Sciatic nerve (tissue), 2 donors: ENCODE results near the gene DPH1. TPM values are rescaled to one million over a fixed set of nuclear protein-coding genes. Genes with fewer than 3 reads are reported as not detected.
A peak's percentile ranks its signal among the peaks of the same experiment; 100 is the strongest.

ENCODE experiments used
- ATAC-seq: fragments of 200-7000 bp; cut with Tn5 transposase; one replicate; pipeline ENCODE4 v1.9.1; 2020; ENCODE audit warnings: mild to moderate bottlenecking, moderate library complexity
- DNase-seq: peaks from one replicate; pipeline ENCODE4 v3.0.0-alpha.2; 2020; ENCODE audit warnings: low spot score
- intact Hi-C: fragments of 100-400 bp; cut with DNase I; formaldehyde crosslinking; loops from one replicate; pipeline ENCODE4 v1.14.2; 2022
- microRNA-seq: library from miRNA; unstranded; fragments of <30 nt; microRNA quantifications from one replicate; pipeline ENCODE4 v1.2.0, GENCODE V29; 2020
- total RNA-seq: library from RNA; stranded (reverse); fragmentation: NEBNext Ultra II Directional; extraction: Animal tissue kit (Norgen Biotek cat#: 25700); gene quantifications from one replicate; pipeline ENCODE4 v1.2.1, GENCODE V29; 2021
- donor health status: DM: no; HTN: no; CAD: no.
- donor health status: DM: no; HTN: no; CAD: no.

DPH1 gene
- total RNA-seq, 1 donor from 2014 or later = 37.7 TPM

GRCh38 chr17:2084766-2085647, 55.1 kb downstream of the DPH1 start:
- ATAC-seq (peak; percentile 83), DNase-seq (peak; percentile 86)
- intact Hi-C loops = no loop called here

GRCh38 chr17:2085648-2085949, 55.6 kb downstream of the DPH1 start:
- ATAC-seq = peak; percentile 35
- intact Hi-C loops = no loop called here
- no peak for DNase-seq

- intact Hi-C loops = no loop called here
- DNase-seq (no peak), ATAC-seq (no peak)
These were observed 56.4 kb downstream of the DPH1 start for GRCh38 chr17:2086306-2086705.

- DNase-seq (no peak), ATAC-seq (no peak)
- intact Hi-C loops = no loop called here
These were observed 57.8 kb downstream of the DPH1 start for GRCh38 chr17:2087597-2088211.

- intact Hi-C loops = no loop called here
- no peak for DNase-seq
- peak; percentile 1 for ATAC-seq
These were observed 59.1 kb downstream of the DPH1 start for GRCh38 chr17:2089021-2089422.

GRCh38 chr17:2090210-2090641, 60.3 kb downstream of the DPH1 start:
- DNase-seq (no peak), ATAC-seq (no peak)
- intact Hi-C loops = no loop called here

- peak; percentile 82 for ATAC-seq
- peak; percentile 80 for DNase-seq
- intact Hi-C loops = no loop called here
These were observed 61.0 kb downstream of the DPH1 start for GRCh38 chr17:2090804-2091534.

GRCh38 chr17:2092253-2092652, 62.3 kb downstream of the DPH1 start:
- no peak for ATAC-seq
- no peak for DNase-seq
- intact Hi-C loops = no loop called here

- intact Hi-C loops = no loop called here
- ATAC-seq = no peak
- DNase-seq = no peak
These were observed 63.4 kb downstream of the DPH1 start for GRCh38 chr17:2093349-2093748.

Small RNAs within 50 kb of the gene (microRNA-seq; reads per million reads assigned to microRNA genes)
- gene MIR132 = 571 reads per million, percentile 77 among the genes with 10 or more reads in this experiment
- gene MIR212 = 43.4 reads per million, percentile 45 among the genes with 10 or more reads in this experiment

Other genes starting within 250 kb of the DPH1 start
- 17.7 TPM for gene SMYD4, start 200.3 kb upstream of the DPH1 start, total RNA-seq
- 83.0 TPM for gene RPA1, start 200.1 kb upstream of the DPH1 start, total RNA-seq
- gene RTN4RL1, start 4.8 kb upstream of the DPH1 start, total RNA-seq = 5.8 TPM
- gene OVCA2, start 11.9 kb downstream of the DPH1 start, total RNA-seq = 12.9 TPM
- gene HIC1, start 24.9 kb downstream of the DPH1 start, total RNA-seq = 85.0 TPM